DND-41 (cell line): ENCODE data around the gene MBTPS1.

Experiments used
- ATAC-seq: fragments of 200-7000 bp; cut with Tn5 transposase; 3 replicates; pipeline ENCODE4 v1.9.1; 2021; ENCODE audit warnings: low read depth; ENCODE audit not compliant: insufficient read depth
- DNase-seq: peaks from one replicate; pipeline ENCODE4 v3.0.0-alpha.2; 2020
- H2AFZ ChIP-seq: 2 replicates; pipeline ENCODE4 v1.6.0; 2012; ENCODE audit warnings: low read depth, low read length
- H3K27ac ChIP-seq: 2 replicates; pipeline ENCODE4 v1.5.1; 2012; ENCODE audit warnings: low read length, inconsistent platforms
- H3K27me3 ChIP-seq: fragments of 200-600 bp; sonication (generic); 2 replicates; pipeline ENCODE4 v1.6.0; 2012; ENCODE audit warnings: low read length, mild to moderate bottlenecking, inconsistent platforms; ENCODE audit not compliant: insufficient read depth, poor library complexity
- H3K36me3 ChIP-seq: 2 replicates; pipeline ENCODE4 v1.5.1; 2012; ENCODE audit warnings: low read length, inconsistent platforms; ENCODE audit not compliant: insufficient read depth
- H3K4me1 ChIP-seq: 2 replicates; pipeline ENCODE4 v1.5.1; 2012; ENCODE audit warnings: mild to moderate bottlenecking, low read length; ENCODE audit not compliant: insufficient read depth
- H3K4me2 ChIP-seq: 2 replicates; pipeline ENCODE4 v1.6.0; 2012; ENCODE audit warnings: mild to moderate bottlenecking, moderate library complexity, low read length, inconsistent platforms; ENCODE audit not compliant: insufficient read depth
- H3K4me3 ChIP-seq, 2 experiments: fragments of 200-600 bp in 1 of 2; shearing (Covaris generic) in 1 of 2; 2 replicates each; pipeline ENCODE4 v1.5.1; 2012 to 2016; ENCODE audit warnings: inconsistent platforms in 2 of 2, low read length in 2 of 2, mild to moderate bottlenecking in 2 of 2, low read depth in 1 of 2, moderate library complexity in 1 of 2
- H3K79me2 ChIP-seq: 2 replicates; pipeline ENCODE4 v1.6.0; 2012; ENCODE audit warnings: low read length, inconsistent platforms; ENCODE audit not compliant: insufficient read depth
- H3K9ac ChIP-seq: 2 replicates; pipeline ENCODE4 v1.6.0; 2012; ENCODE audit warnings: low read depth, mild to moderate bottlenecking, inconsistent platforms, low read length, moderate library complexity
- H3K9me3 ChIP-seq: 2 replicates; pipeline ENCODE4 v1.5.1; 2012; ENCODE audit warnings: low read length, moderate library complexity, mild to moderate bottlenecking, inconsistent platforms; ENCODE audit not compliant: insufficient read depth, severe bottlenecking
- H4K20me1 ChIP-seq: 2 replicates; pipeline ENCODE4 v1.6.0; 2012; ENCODE audit warnings: low read length; ENCODE audit not compliant: insufficient read depth
- EZH2 ChIP-seq: IDR thresholded peaks from 3 replicates; pipeline ENCODE4 v1.6.1; 2012; ENCODE audit warnings: borderline replicate concordance, low read depth, mild to moderate bottlenecking, moderate library complexity, low read length, inconsistent platforms; ENCODE audit not compliant: severe bottlenecking
- TF ChIP-seq, protein P1 (sequence below): IDR thresholded peaks from 2 replicates; pipeline ENCODE4 v1.5.1; 2012; ENCODE audit warnings: borderline replicate concordance, low read length, moderate library complexity, mild to moderate bottlenecking; ENCODE audit not compliant: poor library complexity, severe bottlenecking; ENCODE audit errors: extremely low read depth

MBTPS1 gene

DNA sequence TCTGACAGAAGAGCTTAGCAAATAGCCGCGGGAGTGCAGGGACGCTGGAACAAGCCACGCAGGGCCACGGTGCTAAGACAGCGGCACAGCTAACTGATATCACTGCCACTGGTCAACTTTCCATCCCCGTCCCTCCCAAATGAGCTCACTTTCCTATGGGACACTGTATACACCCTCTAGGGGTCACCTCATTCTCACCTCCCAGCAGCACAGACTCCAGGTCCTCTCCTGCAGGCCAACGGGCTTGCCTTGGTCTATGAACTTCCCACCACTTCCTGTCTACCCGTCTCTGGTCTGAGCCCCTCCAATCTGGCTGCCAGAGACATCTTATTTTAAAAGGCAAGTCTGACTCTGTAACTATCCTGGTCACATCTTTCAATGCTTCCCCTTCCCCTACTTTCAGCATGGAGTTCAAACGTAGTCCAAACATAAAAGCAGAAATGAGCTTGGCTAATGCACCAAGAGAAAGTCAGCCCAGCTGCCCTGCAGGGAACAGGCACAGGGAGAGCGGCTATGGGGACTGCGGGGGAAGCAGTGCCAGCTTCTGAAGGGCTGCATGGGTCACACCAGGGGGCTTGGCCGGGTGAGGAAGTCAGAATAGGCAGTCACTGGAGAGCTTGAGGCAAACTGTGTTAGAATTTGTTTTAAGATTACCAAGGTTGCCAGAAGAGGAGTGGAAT is 47.8 kb downstream of the MBTPS1 start:
- ATAC-seq (no peak), DNase-seq (no peak)
- no peak overlapping the region for H3K4me2 ChIP-seq
- H2AFZ ChIP-seq: no peak overlapping the region
- no peaks in the 10 kb centered on the region for H3K4me1 ChIP-seq
- 0 out of 2 replicates have a peak, but pooled peaks cover 2% of the 10 kb centered on the region for H4K20me1 ChIP-seq
- no peaks in the 10 kb centered on the region for H3K27me3 ChIP-seq
- no peak overlapping the region for H3K9ac ChIP-seq
- H3K27ac ChIP-seq: peak overlapping the region; percentile 13; the same call in 1 of the 2 replicates
- H3K36me3 ChIP-seq: peaks cover 96% of the 10 kb centered on the region
- no peaks in the 10 kb centered on the region for H3K9me3 ChIP-seq
- H3K79me2 ChIP-seq: peaks cover 4% of the 10 kb centered on the region; the same call in 1 of the 2 replicates
- TF ChIP-seq, protein P1, sequence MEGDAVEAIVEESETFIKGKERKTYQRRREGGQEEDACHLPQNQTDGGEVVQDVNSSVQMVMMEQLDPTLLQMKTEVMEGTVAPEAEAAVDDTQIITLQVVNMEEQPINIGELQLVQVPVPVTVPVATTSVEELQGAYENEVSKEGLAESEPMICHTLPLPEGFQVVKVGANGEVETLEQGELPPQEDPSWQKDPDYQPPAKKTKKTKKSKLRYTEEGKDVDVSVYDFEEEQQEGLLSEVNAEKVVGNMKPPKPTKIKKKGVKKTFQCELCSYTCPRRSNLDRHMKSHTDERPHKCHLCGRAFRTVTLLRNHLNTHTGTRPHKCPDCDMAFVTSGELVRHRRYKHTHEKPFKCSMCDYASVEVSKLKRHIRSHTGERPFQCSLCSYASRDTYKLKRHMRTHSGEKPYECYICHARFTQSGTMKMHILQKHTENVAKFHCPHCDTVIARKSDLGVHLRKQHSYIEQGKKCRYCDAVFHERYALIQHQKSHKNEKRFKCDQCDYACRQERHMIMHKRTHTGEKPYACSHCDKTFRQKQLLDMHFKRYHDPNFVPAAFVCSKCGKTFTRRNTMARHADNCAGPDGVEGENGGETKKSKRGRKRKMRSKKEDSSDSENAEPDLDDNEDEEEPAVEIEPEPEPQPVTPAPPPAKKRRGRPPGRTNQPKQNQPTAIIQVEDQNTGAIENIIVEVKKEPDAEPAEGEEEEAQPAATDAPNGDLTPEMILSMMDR: no peak
- no peak for TF ChIP-seq EZH2
- H3K4me3 ChIP-seq: no peak overlapping the region

GRCh38 chr16:84068041-84068440 is 48.7 kb downstream of the MBTPS1 start:
- Histone ChIP-seq H4K20me1 (0 out of 2 replicates have a peak, but pooled peaks cover 4% of the 10 kb centered on the region), H3K27me3 (no peaks in the 10 kb centered on the region), H3K4me3 (no peak overlapping the region), H3K27ac (no peak overlapping the region), H2AFZ (no peak overlapping the region), H3K36me3 (peaks cover 96% of the 10 kb centered on the region), H3K9me3 (no peaks in the 10 kb centered on the region), H3K9ac (no peak overlapping the region), H3K79me2 (peaks cover 4% of the 10 kb centered on the region; the same call in 1 of the 2 replicates), H3K4me1 (no peaks in the 10 kb centered on the region), H3K4me2 (no peak overlapping the region)
- ATAC-seq (no peak), DNase-seq (no peak)
- TF ChIP-seq, protein P1: no peak
- TF ChIP-seq EZH2: no peak

DNA sequence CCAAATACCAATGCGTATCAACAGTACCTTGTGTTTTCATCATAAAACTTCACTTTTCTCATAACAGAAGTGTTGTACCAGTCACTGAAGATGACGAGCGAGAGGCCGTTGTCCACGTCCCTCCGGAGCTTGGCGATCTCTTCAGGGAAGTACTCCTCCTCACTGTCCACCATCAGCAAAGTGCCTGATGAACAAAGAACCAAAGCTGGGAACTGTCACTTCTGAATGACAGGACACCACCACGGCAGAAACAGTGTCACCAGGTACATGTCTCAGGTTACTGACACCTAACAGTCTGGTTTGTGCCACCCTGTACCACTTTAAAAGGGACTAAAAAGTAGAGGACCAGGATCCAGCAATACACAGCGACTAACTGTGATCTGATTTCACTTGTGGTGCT is 49.1 kb downstream of the MBTPS1 start:
- Histone ChIP-seq H4K20me1 (0 out of 2 replicates have a peak, but pooled peaks cover 6% of the 10 kb centered on the region), H3K4me1 (no peaks in the 10 kb centered on the region), H3K27ac (no peak overlapping the region), H3K27me3 (no peaks in the 10 kb centered on the region), H3K4me2 (no peak overlapping the region), H3K36me3 (peaks cover 96% of the 10 kb centered on the region), H2AFZ (no peak overlapping the region), H3K4me3 (no peak overlapping the region), H3K9me3 (no peaks in the 10 kb centered on the region), H3K79me2 (peaks cover 4% of the 10 kb centered on the region; the same call in 1 of the 2 replicates), H3K9ac (no peak overlapping the region)
- no peak for ATAC-seq
- TF ChIP-seq EZH2: no peak
- DNase-seq: no peak

- H3K27ac ChIP-seq: no peak overlapping the region
- DNase-seq (peak; percentile 49), ATAC-seq (peak; percentile 71)
- no peaks in the 10 kb centered on the region for H3K9me3 ChIP-seq
- H2AFZ ChIP-seq: no peak overlapping the region
- H3K36me3 ChIP-seq: peaks cover 95% of the 10 kb centered on the region
- H4K20me1 ChIP-seq: peaks cover 11% of the 10 kb centered on the region; the same call in 1 of the 2 replicates
- H3K4me3 ChIP-seq: no peak overlapping the region
- no peak overlapping the region for H3K9ac ChIP-seq
- TF ChIP-seq, protein P1: peak; percentile 86
- TF ChIP-seq EZH2: no peak
- H3K4me1 ChIP-seq: no peaks in the 10 kb centered on the region
- no peak overlapping the region for H3K4me2 ChIP-seq
- H3K79me2 ChIP-seq: no peaks in the 10 kb centered on the region
- no peaks in the 10 kb centered on the region for H3K27me3 ChIP-seq
Measured at GRCh38 chr16:84065536-84066132, 51.1 kb downstream of the MBTPS1 start.
